Mammary epithelial cell (primary cell): ENCODE measurements around the gene CEACAM19.

Experiments
- CTCF ChIP-seq, 2 donors: IDR thresholded peaks in 1 of 2; conservative IDR thresholded peaks in 1 of 2; 2 replicates each; pipeline ENCODE4 v1.5.1; 2011 to 2012; ENCODE audit warnings: inconsistent platforms in 2 of 2, low read length in 2 of 2, mild to moderate bottlenecking in 2 of 2, control low read depth in 1 of 2, low read depth in 1 of 2; ENCODE audit not compliant: insufficient read depth in 1 of 2; ENCODE audit errors: extremely low read depth in 1 of 2
- EZH2 ChIP-seq: IDR thresholded peaks from 2 replicates; pipeline ENCODE4 v1.6.1; 2012; ENCODE audit warnings: low read length, inconsistent platforms, borderline replicate concordance

GRCh38 chr19:44663996-44664395, 7.3 kb upstream of the CEACAM19 start:
- TF ChIP-seq CTCF (conservative IDR thresholded peaks at IDR 0.05 in 1 of 2, IDR thresholded peaks at IDR 0.05 in 1 of 2; ENCODE audit: extremely low read depth in 1 of 2, insufficient read depth in 1 of 2, low read depth in 1 of 2, low read length in 2 of 2): no peak
- TF ChIP-seq EZH2: no peak
